ENCODE data around the gene PTPRE.

DNA sequence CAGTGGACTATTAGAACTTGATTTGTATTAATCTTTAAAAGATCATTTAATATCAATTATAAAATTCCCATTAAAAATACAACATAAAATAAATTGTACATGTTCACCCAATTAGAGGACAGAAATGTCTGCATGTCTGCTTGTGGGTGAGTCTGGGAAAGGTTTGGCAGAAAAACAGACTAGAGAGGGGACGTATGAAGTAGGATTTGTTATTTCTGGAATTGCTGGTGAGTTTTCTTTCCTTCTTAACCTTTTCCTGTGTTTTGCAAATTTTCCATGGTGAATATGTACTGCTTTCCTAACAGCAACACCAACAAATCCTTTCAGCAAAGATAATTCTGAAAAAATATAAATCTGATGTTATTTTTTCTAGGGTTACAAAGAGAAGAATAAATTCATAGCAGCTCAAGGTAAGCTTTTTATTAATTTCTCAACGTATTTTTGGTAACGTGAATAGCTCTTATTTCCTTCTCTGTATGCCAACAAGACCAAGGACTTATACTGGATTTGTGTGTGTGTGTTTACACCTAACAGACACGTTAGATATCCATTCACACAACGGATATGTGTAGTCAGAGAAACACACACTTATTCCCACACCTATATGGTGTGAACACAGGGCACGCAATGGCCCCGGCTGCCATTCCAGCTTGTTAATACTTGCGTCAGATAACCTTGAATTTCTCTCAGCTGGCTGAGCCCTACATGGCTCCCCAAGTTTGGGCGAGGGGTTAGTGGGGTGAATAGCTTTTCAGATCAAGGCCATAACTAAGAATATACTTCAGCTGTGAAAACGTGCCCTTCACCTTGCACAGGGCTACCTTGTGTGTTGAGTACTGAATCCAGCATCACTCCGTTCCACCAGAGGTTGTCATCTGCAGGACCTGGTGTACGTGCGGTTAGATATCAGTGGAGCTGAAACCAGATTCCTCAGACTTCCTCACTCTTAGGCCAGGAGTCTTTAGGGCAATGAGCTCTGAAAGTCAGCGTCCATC is 154.7 kb downstream of the PTPRE start:
- TF ChIP-seq, protein P1, sequence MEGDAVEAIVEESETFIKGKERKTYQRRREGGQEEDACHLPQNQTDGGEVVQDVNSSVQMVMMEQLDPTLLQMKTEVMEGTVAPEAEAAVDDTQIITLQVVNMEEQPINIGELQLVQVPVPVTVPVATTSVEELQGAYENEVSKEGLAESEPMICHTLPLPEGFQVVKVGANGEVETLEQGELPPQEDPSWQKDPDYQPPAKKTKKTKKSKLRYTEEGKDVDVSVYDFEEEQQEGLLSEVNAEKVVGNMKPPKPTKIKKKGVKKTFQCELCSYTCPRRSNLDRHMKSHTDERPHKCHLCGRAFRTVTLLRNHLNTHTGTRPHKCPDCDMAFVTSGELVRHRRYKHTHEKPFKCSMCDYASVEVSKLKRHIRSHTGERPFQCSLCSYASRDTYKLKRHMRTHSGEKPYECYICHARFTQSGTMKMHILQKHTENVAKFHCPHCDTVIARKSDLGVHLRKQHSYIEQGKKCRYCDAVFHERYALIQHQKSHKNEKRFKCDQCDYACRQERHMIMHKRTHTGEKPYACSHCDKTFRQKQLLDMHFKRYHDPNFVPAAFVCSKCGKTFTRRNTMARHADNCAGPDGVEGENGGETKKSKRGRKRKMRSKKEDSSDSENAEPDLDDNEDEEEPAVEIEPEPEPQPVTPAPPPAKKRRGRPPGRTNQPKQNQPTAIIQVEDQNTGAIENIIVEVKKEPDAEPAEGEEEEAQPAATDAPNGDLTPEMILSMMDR (conservative IDR thresholded peaks at IDR 0.05): no peak
- TF ChIP-seq EZH2 (IDR thresholded peaks at IDR 0.05; ENCODE audit: low read depth): no peak
